Activated CD4-positive, alpha-beta T cell treated with anti-CD3 and anti-CD28 coated beads, Interleukin-2, amount 10 ng/mL, durations not matched to agents 7 days and 5 days (primary cell): Measurements from ENCODE around the gene SLCO2A1. TPM values are rescaled to one million over a fixed set of nuclear protein-coding genes. Genes with fewer than 3 reads are reported as not detected.

Experiments used
- CTCF ChIA-PET: fragments of 350-600 bp; sonication (Branson Sonifier 250); formaldehyde crosslinking; loops from one replicate; lab custom pipeline; 2021; ENCODE audit warnings: antibody characterized with exemption; lab: Charles Lee
- POLR2A ChIA-PET: fragments of 350-600 bp; sonication (Branson Sonifier 250); formaldehyde crosslinking; loops from one replicate; lab custom pipeline; 2021; ENCODE audit warnings: antibody characterized with exemption; lab: Charles Lee
- DNase-seq: peaks from one replicate; pipeline ENCODE4 v3.0.0-alpha.2; 2020
- H3K27ac Mint-ChIP-seq: one replicate; pipeline ENCODE4 v1.8.0; 2021; ENCODE audit warnings: mild to moderate bottlenecking, moderate library complexity, mixed read lengths
- H3K27me3 Mint-ChIP-seq: one replicate; pipeline ENCODE4 v1.8.0; 2021; ENCODE audit warnings: mixed read lengths
- H3K36me3 Mint-ChIP-seq: one replicate; pipeline ENCODE4 v1.8.0; 2021; ENCODE audit warnings: low read depth, mixed read lengths
- H3K4me1 Mint-ChIP-seq: one replicate; pipeline ENCODE4 v1.8.0; 2021; ENCODE audit warnings: mixed read lengths
- H3K4me3 Mint-ChIP-seq: one replicate; pipeline ENCODE4 v1.8.0; 2021; ENCODE audit warnings: mild to moderate bottlenecking, moderate library complexity, mixed read lengths
- H3K9me3 Mint-ChIP-seq: one replicate; pipeline ENCODE4 v1.8.0; 2021; ENCODE audit warnings: mixed read lengths
- total RNA-seq, 2 experiments: library from RNA; stranded (reverse); gene quantifications; one replicate each; pipeline ENCODE4 v1.2.3, GENCODE V29; 2021

Gene SLCO2A1
- total RNA-seq, 2 experiments from 2014 or later = not detected

- Mint-ChIP-seq H3K9me3 (no peaks in the 10 kb centered on the region), H3K4me1 (peaks cover 6% of the 10 kb centered on the region), H3K4me3 (no peak overlapping the region), H3K27me3 (peaks cover 16% of the 10 kb centered on the region), H3K36me3 (no peaks in the 10 kb centered on the region), H3K27ac (no peak overlapping the region)
- no peak for DNase-seq
- CTCF ChIA-PET = interaction anchor here (1.1 kb wide), 1 partner anchor 111 kb away, joined by 3 read pairs; no protein-coding TSS in a partner anchor
- POLR2A ChIA-PET = no interaction called here
Measured at GRCh38 chr3:133928903-133929607, 100.7 kb downstream of the SLCO2A1 start.

- peaks cover 16% of the 10 kb centered on the region for H3K27me3 Mint-ChIP-seq
- POLR2A ChIA-PET = no interaction called here
Measured at GRCh38 chr3:133928136-133928893, 101.4 kb downstream of the SLCO2A1 start.

GRCh38 chr3:133927540-133928066 lies 102.1 kb downstream of the SLCO2A1 start:
- Mint-ChIP-seq H3K4me1 (peaks cover 6% of the 10 kb centered on the region), H3K27ac (no peak overlapping the region), H3K27me3 (peaks cover 16% of the 10 kb centered on the region), H3K9me3 (no peaks in the 10 kb centered on the region), H3K4me3 (peak overlapping the region; percentile 58), H3K36me3 (no peaks in the 10 kb centered on the region)
- DNase-seq = peak; percentile 60
- ChIA-PET POLR2A (no interaction called here), CTCF (interaction anchor here (0.7 to 1.1 kb wide), 2 partner anchors 18 to 109 kb away, joined by 3 read pairs; no protein-coding TSS in a partner anchor)

More at GRCh38 chr3:133928136-133928893, 101.4 kb downstream of the SLCO2A1 start:
- Mint-ChIP-seq H3K4me1 (peaks cover 6% of the 10 kb centered on the region), H3K4me3 (peak overlapping the region; percentile 17), H3K27ac (no peak overlapping the region), H3K36me3 (no peaks in the 10 kb centered on the region), H3K9me3 (no peaks in the 10 kb centered on the region)
- CTCF ChIA-PET = interaction anchor here (1.1 kb wide), 1 partner anchor 110 kb away, joined by 3 read pairs; no protein-coding TSS in a partner anchor
- no peak for DNase-seq

- peaks cover 19% of the 10 kb centered on the region for H3K27me3 Mint-ChIP-seq
- H3K4me3 Mint-ChIP-seq = peak overlapping the region; percentile 58
- no peaks in the 10 kb centered on the region for H3K36me3 Mint-ChIP-seq
- no peaks in the 10 kb centered on the region for H3K9me3 Mint-ChIP-seq
- peaks cover 6% of the 10 kb centered on the region for H3K4me1 Mint-ChIP-seq
- DNase-seq = no peak
- CTCF ChIA-PET = interaction anchor here (0.6 to 0.7 kb wide), 2 partner anchors 17 to 20 kb away, joined by 3 to 4 read pairs; no protein-coding TSS in a partner anchor
- POLR2A ChIA-PET = no interaction called here
- no peak overlapping the region for H3K27ac Mint-ChIP-seq
Measured at GRCh38 chr3:133926736-133927539, 102.8 kb downstream of the SLCO2A1 start.

- no peaks in the 10 kb centered on the region for H3K9me3 Mint-ChIP-seq
- POLR2A ChIA-PET = no interaction called here
- no peak for DNase-seq
- peaks cover 26% of the 10 kb centered on the region for H3K27me3 Mint-ChIP-seq
- H3K4me3 Mint-ChIP-seq = no peak overlapping the region
- no peak overlapping the region for H3K27ac Mint-ChIP-seq
- no peaks in the 10 kb centered on the region for H3K36me3 Mint-ChIP-seq
- CTCF ChIA-PET = interaction anchor here (0.6 kb wide), 1 partner anchor 19 kb away, joined by 4 read pairs; no protein-coding TSS in a partner anchor
- H3K4me1 Mint-ChIP-seq = peaks cover 6% of the 10 kb centered on the region
Measured at GRCh38 chr3:133925960-133926735, 103.6 kb downstream of the SLCO2A1 start.

- H3K27me3 Mint-ChIP-seq = peaks cover 39% of the 10 kb centered on the region
Measured at GRCh38 chr3:133924041-133924440, 105.7 kb downstream of the SLCO2A1 start.

GRCh38 chr3:133921592-133921991 lies 108.1 kb downstream of the SLCO2A1 start:
- CTCF ChIA-PET = no interaction called here
- Mint-ChIP-seq H3K4me1 (no peaks in the 10 kb centered on the region), H3K27me3 (peaks cover 44% of the 10 kb centered on the region), H3K9me3 (no peaks in the 10 kb centered on the region), H3K4me3 (no peak overlapping the region), H3K27ac (no peak overlapping the region), H3K36me3 (no peaks in the 10 kb centered on the region)
- POLR2A ChIA-PET = no interaction called here
- no peak for DNase-seq

More at GRCh38 chr3:133924041-133924440, 105.7 kb downstream of the SLCO2A1 start:
- ChIA-PET CTCF (no interaction called here), POLR2A (no interaction called here)
- no peak overlapping the region for H3K27ac Mint-ChIP-seq
- H3K4me3 Mint-ChIP-seq = no peak overlapping the region
- DNase-seq = no peak
- peaks cover 6% of the 10 kb centered on the region for H3K4me1 Mint-ChIP-seq
- H3K9me3 Mint-ChIP-seq = no peaks in the 10 kb centered on the region
- no peaks in the 10 kb centered on the region for H3K36me3 Mint-ChIP-seq

GRCh38 chr3:133917144-133917543 lies 112.6 kb downstream of the SLCO2A1 start:
- H3K27me3 Mint-ChIP-seq = peaks cover 34% of the 10 kb centered on the region
- no peak for DNase-seq
- no peaks in the 10 kb centered on the region for H3K9me3 Mint-ChIP-seq
- H3K27ac Mint-ChIP-seq = no peak overlapping the region
- H3K36me3 Mint-ChIP-seq = no peaks in the 10 kb centered on the region
- no peak overlapping the region for H3K4me3 Mint-ChIP-seq
- ChIA-PET CTCF (no interaction called here), POLR2A (no interaction called here)
- H3K4me1 Mint-ChIP-seq = no peaks in the 10 kb centered on the region

GRCh38 chr3:133915685-133916658 lies 113.8 kb downstream of the SLCO2A1 start:
- Mint-ChIP-seq H3K27me3 (peaks cover 25% of the 10 kb centered on the region), H3K9me3 (no peaks in the 10 kb centered on the region), H3K4me3 (no peak overlapping the region), H3K4me1 (no peaks in the 10 kb centered on the region), H3K27ac (no peak overlapping the region), H3K36me3 (no peaks in the 10 kb centered on the region)
- ChIA-PET POLR2A (no interaction called here), CTCF (no interaction called here)
- DNase-seq = no peak

GRCh38 chr3:133914839-133915600 lies 114.7 kb downstream of the SLCO2A1 start:
- DNase-seq = no peak
- H3K27ac Mint-ChIP-seq = no peak overlapping the region
- no peaks in the 10 kb centered on the region for H3K36me3 Mint-ChIP-seq
- no peaks in the 10 kb centered on the region for H3K9me3 Mint-ChIP-seq
- CTCF ChIA-PET = no interaction called here
- POLR2A ChIA-PET = no interaction called here
- no peaks in the 10 kb centered on the region for H3K4me1 Mint-ChIP-seq
- H3K4me3 Mint-ChIP-seq = no peak overlapping the region
- H3K27me3 Mint-ChIP-seq = peaks cover 21% of the 10 kb centered on the region
